ENCODE data around the gene SERINC5.

DNA sequence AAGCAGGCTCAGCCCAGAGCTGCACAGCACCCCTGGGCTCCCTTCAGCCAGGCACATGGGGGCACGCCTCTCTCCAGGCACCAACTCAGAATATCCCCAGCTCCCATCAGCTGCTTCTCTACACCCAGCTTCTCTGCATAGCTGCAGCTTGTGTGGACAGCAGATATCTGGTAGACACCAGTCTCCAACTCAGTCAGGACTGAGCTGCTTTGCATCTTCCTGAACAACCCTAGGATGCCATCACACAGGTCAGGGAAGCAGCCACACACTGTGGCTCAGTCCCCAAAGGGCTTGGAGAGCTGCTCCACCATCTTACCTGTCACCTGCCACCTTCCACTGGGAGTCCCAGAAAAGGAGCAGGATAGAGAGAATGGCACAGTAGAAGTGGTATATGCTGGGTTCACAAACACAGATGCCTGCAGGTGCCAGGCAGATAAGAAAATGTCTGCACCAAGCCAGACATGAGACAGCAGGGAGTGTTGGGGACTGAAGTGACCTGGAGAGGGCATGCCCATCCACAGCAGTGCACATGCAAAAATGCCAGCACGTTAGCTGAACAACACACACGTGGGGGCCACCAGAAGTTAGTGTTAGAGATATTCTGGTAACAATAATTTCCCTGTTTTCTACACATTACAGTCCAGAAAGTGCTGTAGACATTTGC, 178.7 kb downstream of the SERINC5 start:
- TF ChIP-seq POLR2AphosphoS5 (IDR thresholded peaks at IDR 0.05; ENCODE audit: low read depth, low read length) = no peak
- TF ChIP-seq, protein P1, sequence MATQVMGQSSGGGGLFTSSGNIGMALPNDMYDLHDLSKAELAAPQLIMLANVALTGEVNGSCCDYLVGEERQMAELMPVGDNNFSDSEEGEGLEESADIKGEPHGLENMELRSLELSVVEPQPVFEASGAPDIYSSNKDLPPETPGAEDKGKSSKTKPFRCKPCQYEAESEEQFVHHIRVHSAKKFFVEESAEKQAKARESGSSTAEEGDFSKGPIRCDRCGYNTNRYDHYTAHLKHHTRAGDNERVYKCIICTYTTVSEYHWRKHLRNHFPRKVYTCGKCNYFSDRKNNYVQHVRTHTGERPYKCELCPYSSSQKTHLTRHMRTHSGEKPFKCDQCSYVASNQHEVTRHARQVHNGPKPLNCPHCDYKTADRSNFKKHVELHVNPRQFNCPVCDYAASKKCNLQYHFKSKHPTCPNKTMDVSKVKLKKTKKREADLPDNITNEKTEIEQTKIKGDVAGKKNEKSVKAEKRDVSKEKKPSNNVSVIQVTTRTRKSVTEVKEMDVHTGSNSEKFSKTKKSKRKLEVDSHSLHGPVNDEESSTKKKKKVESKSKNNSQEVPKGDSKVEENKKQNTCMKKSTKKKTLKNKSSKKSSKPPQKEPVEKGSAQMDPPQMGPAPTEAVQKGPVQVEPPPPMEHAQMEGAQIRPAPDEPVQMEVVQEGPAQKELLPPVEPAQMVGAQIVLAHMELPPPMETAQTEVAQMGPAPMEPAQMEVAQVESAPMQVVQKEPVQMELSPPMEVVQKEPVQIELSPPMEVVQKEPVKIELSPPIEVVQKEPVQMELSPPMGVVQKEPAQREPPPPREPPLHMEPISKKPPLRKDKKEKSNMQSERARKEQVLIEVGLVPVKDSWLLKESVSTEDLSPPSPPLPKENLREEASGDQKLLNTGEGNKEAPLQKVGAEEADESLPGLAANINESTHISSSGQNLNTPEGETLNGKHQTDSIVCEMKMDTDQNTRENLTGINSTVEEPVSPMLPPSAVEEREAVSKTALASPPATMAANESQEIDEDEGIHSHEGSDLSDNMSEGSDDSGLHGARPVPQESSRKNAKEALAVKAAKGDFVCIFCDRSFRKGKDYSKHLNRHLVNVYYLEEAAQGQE (IDR thresholded peaks at IDR 0.05; ENCODE audit: insufficient read depth in 1 of 2, low read depth in 2 of 2, low read length in 1 of 2) = no peak
- TF ChIP-seq, protein P2, sequence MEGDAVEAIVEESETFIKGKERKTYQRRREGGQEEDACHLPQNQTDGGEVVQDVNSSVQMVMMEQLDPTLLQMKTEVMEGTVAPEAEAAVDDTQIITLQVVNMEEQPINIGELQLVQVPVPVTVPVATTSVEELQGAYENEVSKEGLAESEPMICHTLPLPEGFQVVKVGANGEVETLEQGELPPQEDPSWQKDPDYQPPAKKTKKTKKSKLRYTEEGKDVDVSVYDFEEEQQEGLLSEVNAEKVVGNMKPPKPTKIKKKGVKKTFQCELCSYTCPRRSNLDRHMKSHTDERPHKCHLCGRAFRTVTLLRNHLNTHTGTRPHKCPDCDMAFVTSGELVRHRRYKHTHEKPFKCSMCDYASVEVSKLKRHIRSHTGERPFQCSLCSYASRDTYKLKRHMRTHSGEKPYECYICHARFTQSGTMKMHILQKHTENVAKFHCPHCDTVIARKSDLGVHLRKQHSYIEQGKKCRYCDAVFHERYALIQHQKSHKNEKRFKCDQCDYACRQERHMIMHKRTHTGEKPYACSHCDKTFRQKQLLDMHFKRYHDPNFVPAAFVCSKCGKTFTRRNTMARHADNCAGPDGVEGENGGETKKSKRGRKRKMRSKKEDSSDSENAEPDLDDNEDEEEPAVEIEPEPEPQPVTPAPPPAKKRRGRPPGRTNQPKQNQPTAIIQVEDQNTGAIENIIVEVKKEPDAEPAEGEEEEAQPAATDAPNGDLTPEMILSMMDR (IDR thresholded peaks at IDR 0.05) = no peak
- no peak for TF ChIP-seq SIN3A (IDR thresholded peaks at IDR 0.05; ENCODE audit: borderline replicate concordance, insufficient read depth, low read depth, low read length)

Data from Panc1 (cell line).